Heart left ventricle (tissue), 13 donors: ENCODE measurements around the gene TBX4.

Source experiments
- POLR2A ChIP-seq, 2 donors: fragments of 450-650 bp; IDR thresholded peaks; one replicate each; pipeline ENCODE4 v1.6.1; 2017; ENCODE audit warnings: antibody characterized with exemption in 2 of 2, mild to moderate bottlenecking in 2 of 2, moderate library complexity in 2 of 2
- TF ChIP-seq, protein P1 (sequence below), 12 donors: fragments of 200-600 bp; sonication (generic) in 4 of 12; IDR thresholded peaks; one replicate each; pipeline versions ENCODE4 v1.5.0 to v1.8.0; 2018 to 2022; ENCODE audit warnings: antibody characterized with exemption in 12 of 12, mild to moderate bottlenecking in 5 of 12
- donor health status: ischemic (EF 13 %, LVEDD 7.1; RV severe dilation, severe dysfunction).
- donor health status: DM: no; HTN: yes; CAD: no.
- donor health status: DM: no; HTN: no; CAD: no.
- donor health status: ischemic (EF 25% LVEDD 6.9; RV normal size, moderate dysfunction).
- donor health status: ischemic (EF 25% LVEDD 5.7; RV mildly dilated, moderate dysfunction).
- donor health status: ischemic (EF 35%, LVEDD 5.7; RV mildly dilated, moderate dysfunction).
- donor health status: nonischemic (EF 11% LVEDD 7.7; RV severe dilation, severe dysfunction).
- donor health status: DM: yes; HTN: yes; CAD: no.
- donor health status: PGD.
- donor health status: ischemic (EF 29% LVEDD 5.4; RV normal size, mild dysfunction).
- donor health status: nonischemic (EF 23%, LVEDD 6.1; RV moderate dilation, normal function).

DNA sequence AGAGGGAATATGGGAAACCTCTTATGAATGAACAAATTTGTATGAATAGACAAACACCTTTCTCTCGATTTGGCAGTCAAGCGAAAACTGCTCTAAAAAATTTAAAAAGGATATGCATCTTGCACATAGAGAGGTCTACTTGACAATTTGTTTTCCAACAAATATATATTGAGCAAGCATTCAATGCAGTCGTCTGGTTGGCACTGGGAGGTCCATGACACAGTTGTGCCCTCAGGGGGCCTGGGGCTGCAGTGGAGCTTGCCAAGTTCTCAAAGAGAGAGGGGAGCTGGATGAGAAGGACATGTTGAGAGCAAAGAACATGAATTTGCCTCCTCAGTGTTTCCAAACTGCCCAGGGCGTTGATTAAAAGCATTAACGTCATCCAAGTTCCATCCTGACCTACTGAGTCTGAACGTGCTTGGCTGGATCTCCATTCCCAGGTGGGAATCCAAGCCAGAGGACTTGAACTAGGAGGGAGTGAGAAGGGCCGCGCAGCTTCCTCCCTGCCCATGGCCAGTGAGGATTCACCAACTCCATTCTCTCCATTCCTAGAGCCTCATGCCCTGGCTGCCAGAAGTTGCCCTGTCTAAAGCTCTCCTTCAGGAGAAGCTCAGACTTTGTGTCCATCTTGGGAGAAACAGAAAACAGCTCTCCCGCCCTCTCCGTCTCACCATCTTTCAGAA lies 28.1 kb upstream of the TBX4 start:
- TF ChIP-seq, protein P1, sequence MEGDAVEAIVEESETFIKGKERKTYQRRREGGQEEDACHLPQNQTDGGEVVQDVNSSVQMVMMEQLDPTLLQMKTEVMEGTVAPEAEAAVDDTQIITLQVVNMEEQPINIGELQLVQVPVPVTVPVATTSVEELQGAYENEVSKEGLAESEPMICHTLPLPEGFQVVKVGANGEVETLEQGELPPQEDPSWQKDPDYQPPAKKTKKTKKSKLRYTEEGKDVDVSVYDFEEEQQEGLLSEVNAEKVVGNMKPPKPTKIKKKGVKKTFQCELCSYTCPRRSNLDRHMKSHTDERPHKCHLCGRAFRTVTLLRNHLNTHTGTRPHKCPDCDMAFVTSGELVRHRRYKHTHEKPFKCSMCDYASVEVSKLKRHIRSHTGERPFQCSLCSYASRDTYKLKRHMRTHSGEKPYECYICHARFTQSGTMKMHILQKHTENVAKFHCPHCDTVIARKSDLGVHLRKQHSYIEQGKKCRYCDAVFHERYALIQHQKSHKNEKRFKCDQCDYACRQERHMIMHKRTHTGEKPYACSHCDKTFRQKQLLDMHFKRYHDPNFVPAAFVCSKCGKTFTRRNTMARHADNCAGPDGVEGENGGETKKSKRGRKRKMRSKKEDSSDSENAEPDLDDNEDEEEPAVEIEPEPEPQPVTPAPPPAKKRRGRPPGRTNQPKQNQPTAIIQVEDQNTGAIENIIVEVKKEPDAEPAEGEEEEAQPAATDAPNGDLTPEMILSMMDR (IDR thresholded peaks at IDR 0.05), result no peak
- TF ChIP-seq POLR2A (IDR thresholded peaks at IDR 0.05), result no peak
